NCI-H510A (cell line): ENCODE data around the gene DLEU7.

Experiments
- DNase-seq: peaks from one replicate; lab custom pipeline; 2025; lab: John Stamatoyannopoulos, UW

DLEU7 gene

GRCh38 chr13:50793026-50793425 is 50.5 kb downstream of the DLEU7 start:
- no peak for DNase-seq

- no peak for DNase-seq
Measured at GRCh38 chr13:50788551-50789210, 54.8 kb downstream of the DLEU7 start.

- DNase-seq = no peak
Measured at GRCh38 chr13:50787316-50788195, 55.9 kb downstream of the DLEU7 start.

- DNase-seq = no peak
Measured at GRCh38 chr13:50783717-50784290, 59.7 kb downstream of the DLEU7 start.

- DNase-seq = no peak
Measured at GRCh38 chr13:50783066-50783465, 60.4 kb downstream of the DLEU7 start.

GRCh38 chr13:50780201-50781015 is 63.1 kb downstream of the DLEU7 start:
- DNase-seq = no peak

GRCh38 chr13:50779443-50780200 is 63.9 kb downstream of the DLEU7 start:
- DNase-seq = no peak
